MCF 10A (cell line): ENCODE results near the gene LGALS3BP. TPM values are rescaled to one million over a fixed set of nuclear protein-coding genes. Genes with fewer than 3 reads are reported as not detected.

Source experiments
- BruUV-seq: library from RNA; stranded (reverse); fragments of 400-500 nt; replicated peaks from 2 replicates; lab custom pipeline; 2021; lab: Mats Ljungman, UMichigan
- CTCF ChIA-PET: fragments of 300-600 bp; sonication (Branson Sonifier 250); formaldehyde crosslinking; extraction: SDS; loops from one replicate; lab custom pipeline; 2021; ENCODE audit warnings: antibody characterized with exemption, inconsistent platforms; lab: Yijun Ruan, JAX
- POLR2A ChIA-PET: fragments of 300-600, 350-650 bp; sonication (Branson Sonifier 250); formaldehyde crosslinking; extraction: SDS; loops from one replicate; lab custom pipeline; 2020; ENCODE audit warnings: antibody characterized with exemption, inconsistent platforms; lab: Yijun Ruan, JAX
- DNase-seq: peaks from one replicate; pipeline ENCODE4 v3.0.0-alpha.2; 2018; ENCODE audit not compliant: unreplicated experiment
- H3K27ac Mint-ChIP-seq: one replicate; pipeline ENCODE4 v1.8.0; 2022; ENCODE audit warnings: mild to moderate bottlenecking, low read depth, mixed read lengths; ENCODE audit not compliant: unreplicated experiment
- H3K27me3 Mint-ChIP-seq: one replicate; pipeline ENCODE4 v1.8.0; 2022; ENCODE audit warnings: mixed read lengths; ENCODE audit not compliant: insufficient read depth, unreplicated experiment
- H3K36me3 Mint-ChIP-seq: one replicate; pipeline ENCODE4 v1.8.0; 2022; ENCODE audit warnings: mild to moderate bottlenecking, moderate library complexity, mixed read lengths; ENCODE audit not compliant: insufficient read depth, unreplicated experiment
- H3K4me1 Mint-ChIP-seq: one replicate; pipeline ENCODE4 v1.8.0; 2022; ENCODE audit warnings: mixed read lengths; ENCODE audit not compliant: insufficient read depth, unreplicated experiment
- H3K4me3 Mint-ChIP-seq: one replicate; pipeline ENCODE4 v1.8.0; 2022; ENCODE audit warnings: mild to moderate bottlenecking, moderate library complexity, mixed read lengths; ENCODE audit not compliant: unreplicated experiment
- H3K9me3 Mint-ChIP-seq: one replicate; pipeline ENCODE4 v1.8.0; 2022; ENCODE audit warnings: mixed read lengths; ENCODE audit not compliant: unreplicated experiment
- CTCF ChIP-seq: fragments of 200-600 bp; IDR thresholded peaks from one replicate; pipeline ENCODE4 v1.8.0; 2022; ENCODE audit warnings: antibody characterized with exemption, mild to moderate bottlenecking; ENCODE audit not compliant: unreplicated experiment
- intact Hi-C: fragments of 100-400 bp; cut with micrococcal nuclease; formaldehyde crosslinking; loops from 2 replicates; pipeline ENCODE4 v1.14.1; 2022
- total RNA-seq: library from RNA; stranded (reverse); gene quantifications from 2 replicates; pipeline ENCODE4 v1.2.3, GENCODE V29; 2022

The LGALS3BP gene
- total RNA-seq, 1 experiment from 2014 or later, result 58.0 TPM

- Mint-ChIP-seq H3K4me3 (no peak overlapping the region), H3K27ac (no peak overlapping the region), H3K27me3 (no peaks in the 10 kb centered on the region), H3K9me3 (no peaks in the 10 kb centered on the region), H3K4me1 (peaks cover 23% of the 10 kb centered on the region), H3K36me3 (no peaks in the 10 kb centered on the region)
- ChIA-PET CTCF (interaction anchor here (1.2 kb wide), 1 partner anchor 32 kb away, joined by 5 read pairs; no protein-coding TSS in a partner anchor), POLR2A (no interaction called here)
- no peak for TF ChIP-seq CTCF
- intact Hi-C loops, result no loop called here
- DNase-seq, result peak; percentile 67
- BruUV-seq, result no TSS peak
Observed at GRCh38 chr17:78939615-78940014, 40.1 kb downstream of the LGALS3BP start.

- Mint-ChIP-seq H3K4me1 (peaks cover 42% of the 10 kb centered on the region), H3K27ac (no peak overlapping the region), H3K9me3 (no peaks in the 10 kb centered on the region), H3K36me3 (no peaks in the 10 kb centered on the region), H3K27me3 (no peaks in the 10 kb centered on the region), H3K4me3 (no peak overlapping the region)
- ChIA-PET POLR2A (no interaction called here), CTCF (interaction anchor here (0.6 to 0.7 kb wide), 2 partner anchors 107 to 1435 kb away, joined by 3 read pairs; no protein-coding TSS in a partner anchor)
- intact Hi-C loops, result no loop called here
- DNase-seq, result no peak
- no peak for TF ChIP-seq CTCF
- BruUV-seq, result no TSS peak
Observed at GRCh38 chr17:78937561-78937960, 42.2 kb downstream of the LGALS3BP start.

GRCh38 chr17:78935419-78936323 lies 44.1 kb downstream of the LGALS3BP start:
- H3K4me1 Mint-ChIP-seq, result peaks cover 42% of the 10 kb centered on the region
- CTCF ChIA-PET, result interaction anchor here (0.7 kb wide), 1 partner anchor 326 kb away, joined by 4 read pairs; no protein-coding TSS in a partner anchor
- intact Hi-C loops, result no loop called here
- POLR2A ChIA-PET, result interaction anchor here (0.6 kb wide), 1 partner anchor 59 kb away, joined by 5 read pairs; no protein-coding TSS in a partner anchor
- H3K27me3 Mint-ChIP-seq, result no peaks in the 10 kb centered on the region
- H3K4me3 Mint-ChIP-seq, result peak overlapping the region; percentile 18
- no TSS peak for BruUV-seq
- no peaks in the 10 kb centered on the region for H3K9me3 Mint-ChIP-seq
- H3K36me3 Mint-ChIP-seq, result no peaks in the 10 kb centered on the region
- H3K27ac Mint-ChIP-seq, result peak overlapping the region; percentile 42
- peak; percentile 89 for DNase-seq
- no peak for TF ChIP-seq CTCF
